Parathyroid adenoma (tissue), 2 donors: ENCODE measurements around the gene WNK2.

ENCODE experiments used
- H2AFZ ChIP-seq: fragments of 300-600 bp; sonication (generic); one replicate; pipeline ENCODE4 v1.7.0; 2017; ENCODE audit warnings: antibody characterized with exemption, mild to moderate bottlenecking
- H3K27ac ChIP-seq: fragments of 300-600 bp; sonication (generic); one replicate; pipeline ENCODE4 v1.7.0; 2017
- H3K27me3 ChIP-seq: fragments of 300-600 bp; sonication (generic); one replicate; pipeline ENCODE4 v1.7.0; 2017; ENCODE audit warnings: low read length; ENCODE audit not compliant: control insufficient read depth, insufficient read depth
- H3K36me3 ChIP-seq: fragments of 300-600 bp; sonication (generic); one replicate; pipeline ENCODE4 v1.7.0; 2017; ENCODE audit warnings: low read length; ENCODE audit not compliant: control insufficient read depth, insufficient read depth
- H3K4me1 ChIP-seq: fragments of 300-600 bp; sonication (generic); one replicate; pipeline ENCODE4 v1.7.0; 2017; ENCODE audit warnings: control low read depth
- H3K4me2 ChIP-seq: fragments of 300-600 bp; sonication (generic); one replicate; pipeline ENCODE4 v1.7.0; 2017; ENCODE audit warnings: low read length
- H3K4me3 ChIP-seq: fragments of 300-600 bp; sonication (generic); one replicate; pipeline ENCODE4 v1.7.0; 2017; ENCODE audit warnings: low read depth, low read length
- H3K79me2 ChIP-seq: fragments of 300-600 bp; sonication (generic); one replicate; pipeline ENCODE4 v1.7.0; 2017; ENCODE audit warnings: control low read depth
- H3K9ac ChIP-seq: fragments of 300-600 bp; sonication (generic); one replicate; pipeline ENCODE4 v1.7.0; 2017; ENCODE audit warnings: mild to moderate bottlenecking
- H3K9me3 ChIP-seq: fragments of 300-600 bp; sonication (generic); one replicate; pipeline ENCODE4 v1.7.0; 2017; ENCODE audit warnings: low read length; ENCODE audit not compliant: control insufficient read depth
- TF ChIP-seq, protein P1 (sequence below): fragments of 300-600 bp; sonication (generic); IDR thresholded peaks from one replicate; pipeline ENCODE4 v1.7.0; 2017; ENCODE audit warnings: antibody characterized with exemption, mild to moderate bottlenecking
- donor health status: primary hyperparathyroidism.

WNK2 gene

DNA sequence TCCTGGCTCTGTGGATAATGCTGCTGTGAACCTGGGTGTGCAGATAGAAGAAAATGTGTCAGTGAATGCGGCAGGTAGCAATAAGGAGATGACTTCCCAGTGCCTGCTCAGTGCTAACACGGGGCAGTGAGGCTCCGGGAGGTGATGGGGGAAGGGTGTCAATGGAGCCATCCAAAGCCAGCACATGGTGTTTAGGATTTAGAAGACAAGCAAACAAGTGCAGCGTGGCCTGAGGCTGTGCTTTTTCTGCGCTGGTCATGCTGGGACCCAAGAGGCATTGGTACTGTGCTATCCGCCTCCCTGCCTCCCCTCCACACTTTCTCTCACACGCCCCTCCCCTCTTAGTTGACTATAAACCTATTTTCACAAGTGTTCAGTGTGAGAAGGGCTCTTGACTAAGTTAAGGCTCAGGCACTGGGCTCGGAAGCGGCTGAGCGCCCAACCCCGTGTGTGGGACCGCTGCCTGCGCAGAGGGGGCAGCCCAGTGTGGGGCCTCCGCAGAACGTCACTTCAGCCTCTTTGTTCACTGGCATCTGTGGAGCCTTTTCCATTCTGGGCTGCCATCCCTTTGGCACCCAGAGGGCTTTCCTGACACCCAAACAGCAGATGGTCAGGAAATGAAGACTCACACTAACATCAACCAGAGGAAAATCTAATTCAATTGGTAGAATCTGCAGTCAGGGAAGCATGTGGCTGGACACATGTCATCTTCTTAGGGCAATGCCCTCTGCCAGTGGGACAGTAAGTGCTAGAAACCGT is 28.0 kb upstream of the WNK2 start:
- Histone ChIP-seq H3K4me2 (no peak overlapping the region), H2AFZ (no peak overlapping the region), H3K4me1 (no peaks in the 10 kb centered on the region), H3K79me2 (no peaks in the 10 kb centered on the region), H3K9ac (no peak overlapping the region), H3K27me3 (no peaks in the 10 kb centered on the region), H3K4me3 (no peak overlapping the region), H3K36me3 (no peaks in the 10 kb centered on the region), H3K27ac (no peak overlapping the region), H3K9me3 (no peaks in the 10 kb centered on the region)
- TF ChIP-seq, protein P1, sequence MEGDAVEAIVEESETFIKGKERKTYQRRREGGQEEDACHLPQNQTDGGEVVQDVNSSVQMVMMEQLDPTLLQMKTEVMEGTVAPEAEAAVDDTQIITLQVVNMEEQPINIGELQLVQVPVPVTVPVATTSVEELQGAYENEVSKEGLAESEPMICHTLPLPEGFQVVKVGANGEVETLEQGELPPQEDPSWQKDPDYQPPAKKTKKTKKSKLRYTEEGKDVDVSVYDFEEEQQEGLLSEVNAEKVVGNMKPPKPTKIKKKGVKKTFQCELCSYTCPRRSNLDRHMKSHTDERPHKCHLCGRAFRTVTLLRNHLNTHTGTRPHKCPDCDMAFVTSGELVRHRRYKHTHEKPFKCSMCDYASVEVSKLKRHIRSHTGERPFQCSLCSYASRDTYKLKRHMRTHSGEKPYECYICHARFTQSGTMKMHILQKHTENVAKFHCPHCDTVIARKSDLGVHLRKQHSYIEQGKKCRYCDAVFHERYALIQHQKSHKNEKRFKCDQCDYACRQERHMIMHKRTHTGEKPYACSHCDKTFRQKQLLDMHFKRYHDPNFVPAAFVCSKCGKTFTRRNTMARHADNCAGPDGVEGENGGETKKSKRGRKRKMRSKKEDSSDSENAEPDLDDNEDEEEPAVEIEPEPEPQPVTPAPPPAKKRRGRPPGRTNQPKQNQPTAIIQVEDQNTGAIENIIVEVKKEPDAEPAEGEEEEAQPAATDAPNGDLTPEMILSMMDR: no peak

DNA sequence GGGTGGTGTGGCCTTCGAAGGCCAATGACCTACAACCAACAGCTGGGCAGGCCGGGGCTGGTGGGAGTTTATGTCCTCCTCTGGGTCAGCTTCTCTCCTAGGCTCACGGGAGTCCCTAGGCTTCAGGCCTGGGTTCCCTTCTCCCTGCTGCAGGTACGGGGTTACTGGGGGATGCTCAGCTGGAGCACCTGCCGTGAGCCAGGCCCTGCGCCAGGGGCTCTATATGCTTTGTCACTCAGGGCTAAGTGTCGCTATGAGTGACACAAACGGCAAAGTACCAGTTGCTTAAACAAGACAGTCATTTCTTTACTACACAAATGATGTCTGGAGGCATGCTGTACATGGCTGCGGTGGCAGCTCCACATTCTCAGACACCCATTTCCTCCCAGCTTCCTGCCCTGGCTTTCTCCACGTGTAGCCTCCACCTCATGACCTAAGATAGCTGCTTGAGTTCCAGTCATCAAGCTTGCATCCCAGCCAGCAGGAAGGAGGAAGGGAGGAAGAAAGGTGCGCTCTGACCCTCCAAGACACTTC is 27.4 kb upstream of the WNK2 start:
- TF ChIP-seq, protein P1: no peak
- H3K9ac ChIP-seq: no peak overlapping the region

GRCh38 chr9:93159601-93160471 is 24.1 kb upstream of the WNK2 start:
- Histone ChIP-seq H3K4me2 (no peak overlapping the region), H3K4me3 (no peak overlapping the region)

More for the DNA sequence above, 27.4 kb upstream of the WNK2 start:
- Histone ChIP-seq H3K4me2 (no peak overlapping the region), H3K27ac (no peak overlapping the region), H3K27me3 (no peaks in the 10 kb centered on the region), H3K79me2 (no peaks in the 10 kb centered on the region), H3K4me3 (no peak overlapping the region), H3K4me1 (no peaks in the 10 kb centered on the region), H3K36me3 (no peaks in the 10 kb centered on the region), H2AFZ (no peak overlapping the region), H3K9me3 (no peaks in the 10 kb centered on the region)

DNA sequence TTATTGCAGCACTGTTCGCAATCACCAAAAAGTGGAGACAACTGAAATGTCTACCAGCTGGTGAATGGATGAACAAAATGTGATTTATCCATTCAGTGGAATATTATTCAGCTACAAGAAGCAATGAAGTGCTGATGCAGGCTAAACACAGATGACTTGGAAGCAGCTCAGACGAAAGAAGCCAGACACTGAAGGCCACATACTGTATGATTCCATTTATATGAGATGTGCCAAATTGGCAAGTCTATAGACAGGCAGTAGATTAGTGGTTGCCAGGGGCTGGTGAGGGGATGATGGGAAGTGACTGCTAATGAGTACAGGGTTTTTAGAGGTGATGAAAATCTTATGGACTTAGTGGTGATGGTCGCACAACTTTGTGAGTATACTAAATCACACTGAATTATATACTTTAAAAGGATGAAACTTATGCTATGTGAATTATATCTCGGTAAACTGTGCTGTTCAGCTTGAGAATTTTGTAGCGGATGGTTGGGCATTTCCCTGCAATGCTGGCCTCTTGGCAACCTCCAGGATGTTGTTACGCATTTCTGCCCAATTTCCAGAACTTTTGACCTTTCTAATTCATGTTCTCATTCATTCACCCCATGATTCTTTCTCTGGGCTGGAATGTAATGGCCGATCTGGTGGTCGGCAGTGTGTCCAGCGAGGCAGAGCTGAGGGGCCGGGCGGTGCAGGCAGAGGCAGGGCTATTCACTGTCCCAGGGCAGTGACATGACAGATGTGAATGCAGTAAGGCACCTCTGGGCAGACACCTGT is 22.0 kb upstream of the WNK2 start:
- Histone ChIP-seq H3K4me2 (no peak overlapping the region), H3K27ac (no peak overlapping the region), H3K27me3 (no peaks in the 10 kb centered on the region), H3K79me2 (no peaks in the 10 kb centered on the region), H3K9ac (no peak overlapping the region), H3K9me3 (no peaks in the 10 kb centered on the region), H3K4me1 (no peaks in the 10 kb centered on the region), H3K36me3 (no peaks in the 10 kb centered on the region), H2AFZ (no peak overlapping the region), H3K4me3 (no peak overlapping the region)
- TF ChIP-seq, protein P1: no peak

More at GRCh38 chr9:93159601-93160471, 24.1 kb upstream of the WNK2 start:
- H3K27ac ChIP-seq: no peak overlapping the region
- no peak overlapping the region for H2AFZ ChIP-seq
- no peaks in the 10 kb centered on the region for H3K9me3 ChIP-seq
- no peak overlapping the region for H3K9ac ChIP-seq
- no peaks in the 10 kb centered on the region for H3K4me1 ChIP-seq
- H3K36me3 ChIP-seq: no peaks in the 10 kb centered on the region
- H3K79me2 ChIP-seq: no peaks in the 10 kb centered on the region
- no peaks in the 10 kb centered on the region for H3K27me3 ChIP-seq
- TF ChIP-seq, protein P1: peak; percentile 90
